Urothelium cell line (cell line): Measurements from ENCODE around the gene COQ10A.

Experiments used
- DNase-seq: peaks from one replicate; pipeline ENCODE4 v3.0.0; 2011; ENCODE audit warnings: low spot score, mixed read lengths
- FAIRE-seq: peaks from 2 replicates; lab custom pipeline; 2011; peaks lifted over from hg19 to GRCh38; lab: Jason Lieb, UNC

Gene COQ10A

DNA sequence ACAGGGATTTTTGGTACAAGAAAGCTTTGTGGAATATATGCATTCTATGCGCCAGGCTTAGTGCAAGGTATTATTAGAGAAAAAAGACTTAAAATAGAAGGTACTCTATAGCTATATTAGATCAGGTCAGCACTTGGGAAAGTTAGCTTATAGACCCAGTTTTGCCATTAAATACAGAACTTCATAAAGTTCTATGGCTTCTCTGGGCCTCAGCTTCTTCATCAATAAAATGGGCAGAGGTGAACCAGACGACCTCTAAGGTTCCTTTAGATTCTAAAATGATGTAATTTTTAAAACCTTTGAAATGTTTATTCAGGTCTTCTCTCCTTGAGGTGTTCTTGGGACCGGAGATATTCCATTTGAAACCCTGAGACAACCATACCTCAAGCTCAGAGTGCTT lies 42.0 kb downstream of the COQ10A start:
- no peak for DNase-seq
- no peak for FAIRE-seq

DNA sequence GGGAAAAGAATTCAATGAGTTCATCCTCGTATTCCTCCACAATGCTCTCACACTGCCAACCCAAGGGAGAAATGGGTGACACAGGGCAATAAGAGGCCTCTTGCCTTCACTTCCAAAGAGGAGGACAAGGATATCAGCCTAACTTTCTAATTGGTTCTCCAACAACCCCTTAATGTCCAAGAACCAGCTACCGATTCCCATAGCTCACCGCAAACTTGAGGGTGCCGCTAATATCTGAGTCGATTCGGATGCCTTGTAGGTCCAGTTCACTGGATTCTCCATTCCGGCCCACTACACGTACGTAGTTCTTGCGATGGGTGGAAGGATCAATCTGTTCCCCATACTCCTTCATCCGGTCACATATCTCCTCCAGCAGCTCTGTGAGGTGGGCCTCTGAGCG lies 44.3 kb downstream of the COQ10A start:
- DNase-seq (no peak), FAIRE-seq (no peak)

DNA sequence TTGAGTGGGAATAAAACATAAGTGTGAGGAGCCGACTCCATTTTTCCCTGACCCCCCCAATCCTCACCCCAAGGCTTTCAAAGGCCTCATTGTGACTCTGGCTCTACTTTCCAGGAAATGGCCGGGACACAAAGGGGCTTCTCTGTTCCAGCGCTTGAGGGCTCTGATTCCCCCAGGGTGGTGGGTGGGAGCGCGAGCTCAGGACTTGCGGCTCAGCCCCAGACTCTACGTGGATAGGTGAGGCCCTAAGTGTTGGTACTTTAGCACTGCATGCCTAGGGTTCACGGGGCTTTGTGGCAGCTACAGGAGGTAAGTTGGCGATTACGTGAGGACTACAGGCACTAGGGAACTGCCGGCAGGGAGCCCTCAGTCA lies 48.5 kb downstream of the COQ10A start:
- no peak for FAIRE-seq
- DNase-seq, result no peak

DNA sequence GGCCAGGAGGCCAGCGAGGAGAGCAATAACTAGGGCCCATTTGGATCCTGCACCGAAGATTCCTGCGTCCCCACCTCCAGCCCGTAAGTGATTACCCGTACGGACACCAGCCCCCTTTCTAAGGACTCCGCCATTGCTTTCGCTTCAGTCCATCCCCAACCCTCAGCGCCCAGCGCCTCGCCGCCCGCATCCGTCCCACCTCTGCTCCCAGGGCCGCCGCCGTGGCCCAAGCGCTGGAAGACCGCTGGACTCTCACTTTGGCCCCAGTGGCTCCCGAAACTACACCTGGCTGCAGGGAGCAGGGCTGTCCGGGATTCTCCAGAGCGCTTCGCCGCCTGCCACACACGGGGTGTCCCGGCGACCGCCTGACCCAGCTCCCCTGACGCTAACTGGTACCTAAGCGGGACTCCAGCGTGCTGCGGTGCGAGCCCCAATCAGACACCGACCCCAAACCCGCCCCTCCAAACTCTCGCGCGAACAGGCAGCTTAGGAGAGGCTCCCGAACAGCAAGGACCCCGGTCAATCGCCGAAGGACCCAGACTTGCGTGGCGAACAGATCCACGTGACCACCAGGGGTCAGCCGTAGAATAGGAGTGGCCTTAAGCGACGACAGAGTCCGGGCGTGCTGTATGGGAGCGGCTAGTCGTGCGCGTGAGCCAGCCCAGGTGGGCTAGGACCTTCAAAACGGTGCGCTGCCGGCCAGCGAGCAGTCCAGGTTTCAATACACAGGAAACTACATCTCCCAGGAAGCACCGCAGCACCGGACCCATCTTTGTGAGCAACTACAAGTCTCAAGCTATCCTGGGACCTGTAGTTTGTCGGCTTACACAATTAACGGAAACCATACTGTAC lies 49.1 kb downstream of the COQ10A start, which contains the start of gene CNPY2:
CNPY2 (minus strand) TSS at position 367 of the 852 bp plus-strand sequence. CDS start 771 bp downstream, outside the sequence.
- peak; percentile 95 for DNase-seq
- no peak for FAIRE-seq

DNA sequence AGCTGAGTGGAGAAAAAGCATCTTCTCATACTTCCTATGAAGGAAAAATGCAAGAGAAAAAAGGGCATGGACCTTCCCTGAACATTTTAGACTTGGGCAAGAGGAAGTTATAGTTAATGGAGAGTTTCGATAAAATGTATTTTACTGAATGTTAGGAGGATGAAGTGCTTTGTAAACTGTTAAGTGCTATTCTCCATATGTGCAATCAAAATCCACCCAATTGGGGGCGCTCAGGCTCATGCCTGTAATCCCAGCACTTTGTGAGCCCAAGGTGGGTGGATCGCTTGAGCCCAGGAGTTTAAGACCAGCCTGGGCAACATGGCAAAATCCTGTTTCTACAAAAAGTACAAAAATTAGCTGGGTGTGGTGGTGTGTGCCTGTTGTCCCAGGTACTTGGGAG lies 50.9 kb downstream of the COQ10A start:
- DNase-seq (no peak), FAIRE-seq (no peak)
